GM12872 (cell line): Measurements from ENCODE around the gene WNT8A.

Experiments used
- TF ChIP-seq, protein P1 (sequence below): IDR thresholded peaks from 3 replicates; pipeline ENCODE4 v1.5.1; 2011; ENCODE audit warnings: low read depth, mild to moderate bottlenecking, low read length, moderate library complexity; ENCODE audit not compliant: insufficient read depth

Gene WNT8A, protein sequence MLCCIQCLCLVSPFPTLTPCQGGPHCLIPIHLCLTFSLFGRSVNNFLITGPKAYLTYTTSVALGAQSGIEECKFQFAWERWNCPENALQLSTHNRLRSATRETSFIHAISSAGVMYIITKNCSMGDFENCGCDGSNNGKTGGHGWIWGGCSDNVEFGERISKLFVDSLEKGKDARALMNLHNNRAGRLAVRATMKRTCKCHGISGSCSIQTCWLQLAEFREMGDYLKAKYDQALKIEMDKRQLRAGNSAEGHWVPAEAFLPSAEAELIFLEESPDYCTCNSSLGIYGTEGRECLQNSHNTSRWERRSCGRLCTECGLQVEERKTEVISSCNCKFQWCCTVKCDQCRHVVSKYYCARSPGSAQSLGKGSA

DNA sequence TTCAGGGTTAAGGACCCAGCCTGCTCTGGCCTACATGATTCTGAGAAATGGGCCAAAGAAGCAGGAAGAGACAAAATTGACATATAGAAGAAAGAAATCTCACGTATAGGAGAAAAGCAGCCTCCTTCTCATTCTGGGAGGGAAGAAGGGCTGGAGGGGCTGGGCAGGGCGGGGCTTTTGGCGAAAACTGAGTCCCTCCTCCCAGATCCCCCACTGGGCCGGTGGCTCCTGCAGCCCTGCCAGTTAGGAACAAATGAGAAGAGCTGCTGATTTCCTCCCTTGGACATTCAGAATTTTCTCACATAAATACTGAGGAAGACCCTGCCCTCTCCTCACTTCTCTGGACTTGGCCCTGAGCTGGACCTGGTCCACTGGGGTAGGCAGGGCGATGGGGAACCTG is at the start of gene WNT8A:
Gene WNT8A (plus strand): TSS at position 332 of the 400 bp plus-strand sequence. CDS start 95 bp downstream, outside the sequence.
- TF ChIP-seq, protein P1, sequence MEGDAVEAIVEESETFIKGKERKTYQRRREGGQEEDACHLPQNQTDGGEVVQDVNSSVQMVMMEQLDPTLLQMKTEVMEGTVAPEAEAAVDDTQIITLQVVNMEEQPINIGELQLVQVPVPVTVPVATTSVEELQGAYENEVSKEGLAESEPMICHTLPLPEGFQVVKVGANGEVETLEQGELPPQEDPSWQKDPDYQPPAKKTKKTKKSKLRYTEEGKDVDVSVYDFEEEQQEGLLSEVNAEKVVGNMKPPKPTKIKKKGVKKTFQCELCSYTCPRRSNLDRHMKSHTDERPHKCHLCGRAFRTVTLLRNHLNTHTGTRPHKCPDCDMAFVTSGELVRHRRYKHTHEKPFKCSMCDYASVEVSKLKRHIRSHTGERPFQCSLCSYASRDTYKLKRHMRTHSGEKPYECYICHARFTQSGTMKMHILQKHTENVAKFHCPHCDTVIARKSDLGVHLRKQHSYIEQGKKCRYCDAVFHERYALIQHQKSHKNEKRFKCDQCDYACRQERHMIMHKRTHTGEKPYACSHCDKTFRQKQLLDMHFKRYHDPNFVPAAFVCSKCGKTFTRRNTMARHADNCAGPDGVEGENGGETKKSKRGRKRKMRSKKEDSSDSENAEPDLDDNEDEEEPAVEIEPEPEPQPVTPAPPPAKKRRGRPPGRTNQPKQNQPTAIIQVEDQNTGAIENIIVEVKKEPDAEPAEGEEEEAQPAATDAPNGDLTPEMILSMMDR, result no peak

DNA sequence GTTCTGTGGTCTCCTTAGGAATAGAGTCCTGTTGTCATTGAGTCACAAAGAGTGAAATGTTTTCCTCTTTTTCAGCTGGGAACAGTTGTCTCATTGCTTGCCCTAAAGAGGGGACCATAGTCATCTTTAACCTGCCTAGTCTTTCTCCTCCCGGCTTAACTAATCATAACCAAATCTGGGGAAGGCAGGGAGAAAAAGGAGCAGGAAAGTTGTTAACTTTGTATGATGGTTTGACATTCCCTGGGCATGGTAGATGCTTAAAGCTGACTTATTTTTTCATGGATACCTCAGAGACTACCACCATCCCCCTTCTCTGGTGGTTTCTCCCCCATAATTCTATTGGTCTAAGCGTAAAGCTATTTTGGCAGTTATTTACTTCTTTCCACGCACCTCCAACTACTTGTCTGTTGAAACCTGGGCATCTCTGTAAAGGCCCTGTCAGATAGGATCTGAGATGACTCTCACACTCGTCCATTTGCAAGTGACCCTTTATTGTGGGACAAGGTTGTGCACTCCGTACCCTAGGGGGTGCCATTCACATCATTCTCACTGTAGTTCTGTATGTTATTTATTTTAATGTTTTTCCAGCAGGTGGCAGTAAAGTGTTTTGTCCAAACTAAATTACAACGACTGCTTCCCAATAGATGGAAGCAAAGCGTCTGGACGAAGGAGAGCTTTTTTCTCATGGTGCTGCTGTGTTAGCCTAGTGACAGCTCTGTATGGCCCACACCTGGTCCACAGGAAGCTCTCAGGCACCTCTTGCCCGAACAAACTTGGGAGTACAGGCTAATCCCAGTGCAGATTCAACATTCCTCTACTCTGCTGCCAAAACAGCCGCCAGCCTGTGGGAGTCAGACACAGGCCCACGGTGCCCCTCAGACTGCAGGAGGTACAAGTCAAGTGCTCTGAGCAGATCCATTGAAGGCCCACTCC is 48.0 kb upstream of the WNT8A start:
- TF ChIP-seq, protein P1, result peak; percentile 82

DNA sequence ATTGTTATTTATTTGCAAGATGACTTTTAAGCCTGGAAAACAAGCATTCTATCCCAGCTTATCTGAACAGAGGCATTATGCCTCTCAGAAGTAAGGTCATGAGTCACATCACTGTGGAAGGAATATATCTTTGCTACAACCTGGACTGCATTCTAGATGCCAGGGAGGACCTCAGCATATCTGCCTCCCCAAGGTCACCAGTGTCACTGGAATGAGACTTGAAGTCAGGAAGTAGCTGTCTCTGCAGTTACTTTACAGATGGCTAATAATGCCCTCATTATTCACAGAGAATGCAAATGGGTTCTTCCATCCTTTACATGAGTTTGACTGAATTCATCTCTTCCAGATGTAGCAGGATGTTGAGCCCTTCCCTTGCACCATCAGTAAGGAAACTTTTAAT is 46.6 kb upstream of the WNT8A start:
- TF ChIP-seq, protein P1, result no peak

DNA sequence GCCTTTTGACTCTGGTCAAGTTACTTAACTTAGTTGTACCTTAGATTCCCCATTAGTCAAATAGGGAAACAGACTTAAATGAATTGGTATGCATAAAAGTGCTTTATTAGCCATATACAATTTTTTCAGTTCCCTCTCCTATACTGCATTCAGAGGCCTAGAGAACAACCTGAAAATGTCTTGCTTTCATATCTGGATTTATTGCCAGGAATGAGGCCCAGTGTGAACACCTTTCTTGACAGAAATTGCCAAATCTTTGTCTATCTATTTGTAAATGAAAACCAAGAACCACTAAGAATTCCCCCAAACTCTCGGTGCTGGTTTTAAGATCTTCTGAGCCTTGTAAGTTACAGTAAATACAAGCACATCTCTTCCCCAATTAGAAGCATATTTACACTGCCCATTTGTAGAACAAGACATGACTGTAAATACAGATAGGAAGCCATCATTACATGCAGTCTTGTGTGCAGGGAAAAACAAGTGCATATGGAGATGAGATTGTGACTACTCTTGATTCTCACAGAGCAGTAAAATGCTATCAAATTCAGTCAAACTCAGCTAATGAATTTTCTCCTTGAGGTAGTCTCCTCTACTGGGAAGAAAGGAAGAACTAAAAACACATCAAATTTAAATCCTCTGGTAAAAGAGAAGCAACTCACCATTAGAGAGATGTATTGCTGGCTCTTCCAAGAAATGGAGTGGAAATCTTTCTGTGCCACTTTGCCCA is 45.8 kb upstream of the WNT8A start:
- TF ChIP-seq, protein P1, result no peak

DNA sequence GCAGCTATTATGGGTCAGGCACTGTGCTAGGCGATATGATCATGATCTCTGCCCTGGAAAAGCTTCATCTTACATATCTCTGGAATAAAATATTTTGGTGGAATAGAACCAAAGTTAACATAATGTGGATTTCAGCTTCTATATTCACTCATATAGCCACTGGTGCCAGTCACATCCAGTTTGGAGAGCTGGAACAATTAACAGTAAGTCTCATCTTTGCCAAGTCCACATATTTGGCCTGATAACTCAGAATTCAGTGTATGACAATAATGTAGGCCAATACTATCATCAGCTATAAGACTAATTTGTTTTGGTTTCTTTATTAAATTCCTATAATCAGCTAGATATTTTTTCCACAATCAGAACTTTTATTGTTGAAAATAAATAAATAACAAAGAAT is 45.0 kb upstream of the WNT8A start:
- TF ChIP-seq, protein P1, result no peak

DNA sequence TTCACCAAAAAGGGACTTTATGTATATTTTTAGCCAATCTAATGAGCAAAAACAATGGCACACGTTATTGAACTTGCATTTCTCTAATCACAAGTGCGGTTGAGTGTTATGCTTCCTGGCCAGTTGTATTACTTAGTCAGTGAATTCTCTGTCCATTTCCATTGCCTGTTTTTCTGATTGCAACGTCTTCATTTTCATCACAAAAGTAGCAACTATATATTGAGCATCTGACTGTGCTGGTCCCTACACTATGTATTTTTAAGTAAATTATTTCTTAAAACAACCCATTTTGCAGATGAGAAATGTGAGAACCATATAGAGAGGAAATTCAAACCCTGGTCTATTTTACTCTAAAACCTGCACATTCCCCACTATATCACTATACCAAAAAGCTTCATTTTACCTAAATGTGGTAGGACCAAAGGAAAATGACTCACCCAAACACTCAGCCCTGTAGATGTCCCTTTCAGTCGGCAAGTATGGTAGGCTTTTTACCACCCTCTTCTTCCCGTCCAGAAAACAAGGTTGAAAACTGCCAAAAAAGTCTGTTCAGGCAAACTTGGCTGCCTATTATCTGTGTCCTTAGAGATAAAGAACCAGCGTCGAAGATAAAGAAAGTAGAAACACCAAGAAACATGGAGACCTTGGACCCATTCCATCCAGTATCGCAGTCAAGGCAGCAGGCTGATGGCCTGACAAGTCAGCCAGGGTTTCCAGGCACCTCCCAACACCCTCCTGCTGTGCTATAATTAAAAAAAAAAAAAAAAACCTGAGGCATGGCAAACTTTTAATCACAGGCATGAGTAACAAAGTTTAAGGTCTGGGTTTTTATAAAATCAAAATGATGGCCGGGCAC is 32.2 kb upstream of the WNT8A start:
- TF ChIP-seq, protein P1, result no peak
